AG20443 (cell line): ENCODE data around the gene FER1L5.

ENCODE experiments used
- DNase-seq: peaks from one replicate; pipeline ENCODE4 v3.0.0; 2012; ENCODE audit warnings: low spot score, mixed read lengths

FER1L5 gene

GRCh38 chr2:96698221-96698861 lies 55.8 kb downstream of the FER1L5 start:
- no peak for DNase-seq

DNA sequence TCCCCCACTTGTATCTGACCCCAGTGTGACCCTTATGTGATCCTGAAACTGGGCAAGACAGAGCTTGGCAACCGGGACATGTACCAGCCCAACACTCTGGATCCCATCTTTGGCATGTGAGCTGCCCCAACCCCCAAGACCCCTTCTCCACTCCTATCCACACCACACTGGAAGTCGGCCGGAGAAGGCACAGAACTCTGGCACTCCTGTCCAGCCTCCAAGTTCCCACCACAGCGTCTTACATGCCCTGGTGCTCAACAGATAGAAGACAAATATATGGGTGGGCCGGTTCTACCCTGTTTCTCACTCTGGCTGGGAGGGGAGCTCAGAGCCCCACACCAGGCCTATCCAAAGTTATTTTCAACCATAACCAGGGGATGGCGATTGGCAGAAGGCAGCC lies 56.5 kb downstream of the FER1L5 start:
- no peak for DNase-seq

- DNase-seq = no peak
Observed at GRCh38 chr2:96699621-96700020, 57.1 kb downstream of the FER1L5 start.

DNA sequence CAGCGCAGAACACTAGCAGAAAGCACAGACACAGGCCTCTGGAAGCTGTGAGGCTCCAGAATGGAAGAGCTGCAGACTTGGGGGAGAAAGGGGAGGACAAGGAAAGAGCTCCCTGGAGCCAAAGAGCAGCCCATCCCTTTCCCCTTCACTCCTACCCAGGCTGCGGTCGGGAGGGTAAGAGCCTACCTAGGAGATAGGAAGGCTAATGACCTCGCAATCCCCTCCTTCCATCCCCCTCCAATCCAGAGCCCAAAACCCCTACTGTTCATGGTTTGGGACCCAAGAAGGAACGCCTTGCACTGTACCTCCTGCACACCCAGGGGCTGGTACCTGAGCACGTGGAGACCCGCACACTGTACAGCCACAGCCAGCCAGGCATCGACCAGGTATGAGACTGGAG lies 57.5 kb downstream of the FER1L5 start:
- no peak for DNase-seq

- no peak for DNase-seq
Observed at GRCh38 chr2:96701636-96702035, 59.1 kb downstream of the FER1L5 start.

GRCh38 chr2:96702098-96702785 lies 59.7 kb downstream of the FER1L5 start:
- no peak for DNase-seq

DNA sequence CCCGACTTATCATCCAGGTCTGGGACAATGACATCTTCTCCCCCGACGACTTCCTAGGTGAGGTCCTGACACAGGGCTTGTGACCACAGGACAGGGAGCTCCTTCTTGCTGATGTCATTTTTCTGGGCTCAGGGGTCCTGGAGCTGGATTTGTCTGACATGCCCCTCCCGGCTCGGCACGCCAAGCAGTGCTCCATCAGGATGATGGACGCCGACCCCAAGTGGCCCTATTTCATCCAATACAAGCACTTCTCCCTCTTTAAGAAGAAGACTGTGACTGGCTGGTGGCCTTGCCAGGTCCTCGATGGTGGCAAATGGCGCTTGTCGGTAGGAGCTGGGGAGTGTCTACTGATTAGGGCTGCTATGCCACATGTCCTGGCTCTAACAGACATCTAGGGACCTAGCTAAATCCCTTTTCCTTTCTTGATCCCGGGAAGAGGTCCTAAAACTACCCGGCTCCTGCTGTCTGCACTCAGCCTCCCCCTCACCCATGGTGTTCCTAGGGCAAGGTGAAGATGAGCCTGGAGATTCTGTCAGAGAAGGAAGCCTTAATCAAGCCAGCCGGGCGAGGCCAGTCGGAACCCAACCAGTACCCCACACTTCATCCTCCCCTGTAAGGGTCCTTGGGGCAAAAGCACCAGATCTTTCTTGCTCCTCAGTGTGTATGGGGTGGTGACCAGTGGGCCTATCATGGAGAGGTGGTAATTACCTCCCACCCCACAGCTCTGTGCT lies 60.6 kb downstream of the FER1L5 start:
- no peak for DNase-seq

DNA sequence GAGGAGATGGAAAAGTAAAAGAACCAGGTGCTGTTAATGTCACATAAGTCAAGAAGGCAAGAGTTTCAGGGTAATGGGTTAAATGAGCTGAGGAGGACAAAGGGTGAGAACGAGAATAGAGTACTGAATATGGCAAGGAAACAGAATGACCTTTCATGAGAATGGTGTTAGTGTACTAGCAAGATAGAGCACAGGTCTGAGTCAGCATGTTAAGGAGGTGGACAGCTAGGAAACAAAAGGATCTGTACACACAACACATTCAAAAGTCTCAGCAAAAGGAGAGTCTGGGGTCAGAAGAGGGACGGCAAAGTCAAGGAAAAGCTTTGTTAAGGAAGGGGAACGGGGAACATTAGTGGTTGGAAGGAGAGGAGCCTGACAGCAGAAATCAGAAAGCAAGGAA lies 68.4 kb downstream of the FER1L5 start:
- no peak for DNase-seq

DNA sequence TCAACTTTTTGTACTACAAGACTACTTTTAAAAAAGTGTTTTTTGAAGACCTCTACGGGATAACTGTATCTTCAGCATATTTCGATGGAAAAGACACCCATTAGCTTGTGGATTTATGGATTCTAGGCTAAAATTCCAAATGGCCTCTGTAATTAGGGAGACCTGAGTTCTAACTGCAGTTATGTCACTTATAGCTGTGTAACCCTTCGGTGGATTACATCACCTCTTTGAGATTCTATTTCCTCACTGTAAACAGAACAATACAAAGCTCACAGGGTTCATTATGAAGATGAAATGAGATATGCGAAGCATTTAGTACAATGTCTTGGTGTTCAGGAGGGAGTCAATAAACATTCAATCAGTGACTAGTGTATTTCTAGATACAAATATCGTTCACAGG lies 73.1 kb downstream of the FER1L5 start:
- DNase-seq = no peak

- DNase-seq = no peak
Observed at GRCh38 chr2:96716388-96716787, 73.8 kb downstream of the FER1L5 start.

GRCh38 chr2:96726131-96726530 lies 83.6 kb downstream of the FER1L5 start:
- no peak for DNase-seq

DNA sequence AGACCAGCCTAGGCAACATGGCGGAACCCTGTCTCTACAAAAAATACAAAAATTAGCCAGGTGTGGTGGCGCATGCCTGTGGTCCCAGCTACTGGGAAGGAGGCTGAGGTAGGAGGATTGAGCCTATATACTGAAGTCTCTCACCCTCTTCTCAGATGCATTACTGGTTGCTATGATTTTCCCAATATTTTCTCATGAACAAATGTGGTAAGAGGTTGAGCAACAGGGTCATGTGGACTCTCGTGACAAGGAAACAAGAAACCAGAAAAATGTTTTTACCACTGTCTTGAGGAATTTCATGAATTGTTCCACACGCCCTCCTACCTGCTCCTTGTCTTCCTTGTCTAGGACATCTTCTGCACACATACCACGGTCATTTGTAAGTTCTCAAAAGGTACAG lies 84.9 kb downstream of the FER1L5 start:
- peak; percentile 44 for DNase-seq

DNA sequence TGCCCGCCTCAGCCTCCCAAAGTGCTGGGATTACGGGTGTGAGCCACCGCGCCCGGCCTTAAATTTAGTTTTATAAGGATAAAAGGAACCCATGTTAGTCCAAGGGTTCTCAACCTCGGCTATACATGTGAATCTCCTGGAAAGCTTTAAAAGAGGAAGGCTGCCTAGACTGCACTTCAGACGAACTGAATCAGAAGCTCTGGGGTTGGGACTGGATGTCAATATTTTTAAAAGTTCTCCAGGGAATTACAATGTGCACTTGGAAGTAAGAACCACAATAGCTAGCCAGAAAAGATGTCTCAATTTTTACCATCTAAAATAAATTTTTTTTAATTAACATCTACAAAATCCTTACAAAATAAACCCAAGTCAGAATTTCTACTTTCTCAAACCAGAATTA lies 87.2 kb downstream of the FER1L5 start:
- DNase-seq = no peak

DNA sequence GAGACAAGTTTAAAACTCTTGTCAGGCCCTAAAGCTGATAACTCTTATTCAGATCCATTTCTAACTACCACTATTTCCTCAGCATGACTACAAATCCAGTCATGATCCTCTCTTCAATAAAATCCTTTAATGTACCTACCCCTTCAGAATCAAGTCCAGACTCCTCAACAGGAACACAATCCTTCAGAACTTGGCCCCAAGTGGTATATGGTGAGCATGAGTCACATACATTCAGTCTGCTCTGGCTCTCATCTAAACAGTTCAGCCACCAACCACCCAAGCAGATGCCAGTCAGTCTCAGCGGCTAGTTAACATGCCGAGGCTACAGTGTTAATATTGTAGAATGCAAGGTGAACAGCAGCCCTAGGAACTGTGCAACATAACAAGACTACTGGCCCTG lies 87.6 kb downstream of the FER1L5 start:
- no peak for DNase-seq

DNA sequence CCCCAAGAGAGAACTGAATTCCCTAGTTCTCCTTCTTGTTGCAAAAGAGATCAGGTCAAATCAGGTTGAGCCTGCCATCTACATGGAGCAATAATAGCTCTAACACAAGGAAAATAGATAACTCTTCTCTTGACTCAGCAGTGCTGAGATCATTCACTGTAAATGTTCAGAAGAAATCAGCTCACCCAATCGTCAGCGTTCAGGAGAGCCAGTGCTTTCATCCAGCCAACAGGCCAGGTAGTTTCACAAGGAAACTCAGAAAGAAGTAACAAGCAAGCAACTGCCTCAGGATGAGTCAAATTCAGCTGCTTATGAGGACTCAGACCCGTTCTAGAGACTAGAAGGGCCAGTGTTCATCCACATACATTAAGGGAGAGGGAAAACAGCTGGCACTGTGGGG lies 91.4 kb downstream of the FER1L5 start:
- DNase-seq = no peak

DNA sequence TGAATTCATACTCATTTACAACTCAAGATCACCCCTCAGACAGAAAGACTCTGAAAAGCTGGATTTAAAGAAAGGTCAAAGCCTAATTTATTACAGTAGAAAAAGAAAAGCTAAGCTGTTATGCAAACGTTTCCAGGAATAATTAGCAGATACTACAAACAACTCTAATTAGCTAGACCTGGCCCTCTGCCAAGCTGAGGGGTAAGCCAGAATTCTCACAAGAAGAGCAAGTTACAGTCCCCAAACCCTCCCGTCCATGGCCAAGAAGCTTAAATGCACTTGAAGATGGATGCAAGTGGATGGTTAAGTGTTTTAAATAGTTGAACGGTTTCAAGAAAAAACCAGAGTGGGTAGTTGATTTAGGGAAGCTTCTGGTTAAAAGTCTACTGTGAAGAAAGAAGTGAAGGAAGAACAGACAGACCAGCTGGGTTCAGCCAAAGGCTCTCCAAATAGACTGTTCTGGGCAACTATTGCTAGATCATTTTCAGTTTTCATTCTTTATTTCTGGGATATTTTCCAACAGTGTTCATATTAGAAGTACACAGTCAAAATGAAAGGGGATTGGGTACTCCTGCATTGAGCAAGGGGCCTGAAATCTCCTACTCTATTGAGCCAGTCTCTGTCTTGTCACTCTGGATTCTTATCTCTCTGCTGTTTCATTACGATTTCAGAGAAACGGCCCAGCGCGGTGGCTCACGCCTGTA lies 92.5 kb downstream of the FER1L5 start:
- DNase-seq = no peak

DNA sequence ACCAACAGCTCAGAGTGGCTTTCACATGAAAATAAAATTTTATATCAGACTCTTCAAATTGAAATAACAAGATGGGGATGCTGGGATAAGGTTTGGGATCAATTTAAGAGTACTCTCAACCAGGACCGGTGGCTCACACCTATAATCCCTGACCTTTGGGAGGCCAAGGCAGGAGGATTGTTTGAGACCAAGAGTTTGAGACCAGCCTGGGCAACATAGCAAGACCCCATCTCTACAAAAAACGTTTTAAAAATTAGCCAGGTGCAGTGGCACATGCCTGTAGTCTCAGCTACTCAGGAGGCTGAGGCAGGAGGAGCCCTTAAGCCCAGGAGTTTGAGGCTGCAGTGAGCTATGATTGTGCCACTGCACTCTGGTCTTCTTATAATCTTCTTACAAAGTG lies 94.7 kb downstream of the FER1L5 start:
- DNase-seq = no peak

- no peak for DNase-seq
Observed at GRCh38 chr2:96737831-96738230, 95.3 kb downstream of the FER1L5 start.

DNA sequence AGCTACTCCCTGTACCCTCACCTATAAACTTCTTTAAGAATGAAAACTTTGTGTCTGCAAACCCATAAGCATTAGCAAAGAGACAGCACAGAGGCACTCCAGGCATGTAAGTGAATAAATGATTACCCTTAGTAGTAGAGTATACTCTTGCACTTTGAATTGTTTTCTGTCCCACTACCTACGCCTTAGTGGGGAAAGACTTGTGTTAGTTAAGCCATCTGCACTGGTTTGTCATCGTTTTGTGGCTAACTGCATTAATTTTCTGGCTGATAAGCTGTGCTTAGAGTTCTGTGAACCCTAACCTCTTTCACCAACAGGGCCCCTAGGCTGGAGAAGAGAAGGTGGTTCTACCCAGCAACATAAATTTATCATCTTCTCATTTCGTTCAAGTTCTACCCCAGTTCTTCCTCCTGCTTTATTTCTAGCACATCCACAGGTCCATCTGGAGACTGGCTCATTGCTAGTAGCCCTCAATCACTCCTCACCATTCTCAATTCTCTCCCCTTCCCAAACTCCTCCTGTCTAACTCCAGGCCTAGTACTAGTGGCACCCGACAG lies 96.6 kb downstream of the FER1L5 start:
- DNase-seq = no peak

GRCh38 chr2:96739633-96740428 lies 97.3 kb downstream of the FER1L5 start, which contains the start of gene LMAN2L:
TSS of gene LMAN2L (minus strand) at chr2:96740064. CDS start at chr2:96740040, 24 bp downstream.
- DNase-seq = peak; percentile 97

DNA sequence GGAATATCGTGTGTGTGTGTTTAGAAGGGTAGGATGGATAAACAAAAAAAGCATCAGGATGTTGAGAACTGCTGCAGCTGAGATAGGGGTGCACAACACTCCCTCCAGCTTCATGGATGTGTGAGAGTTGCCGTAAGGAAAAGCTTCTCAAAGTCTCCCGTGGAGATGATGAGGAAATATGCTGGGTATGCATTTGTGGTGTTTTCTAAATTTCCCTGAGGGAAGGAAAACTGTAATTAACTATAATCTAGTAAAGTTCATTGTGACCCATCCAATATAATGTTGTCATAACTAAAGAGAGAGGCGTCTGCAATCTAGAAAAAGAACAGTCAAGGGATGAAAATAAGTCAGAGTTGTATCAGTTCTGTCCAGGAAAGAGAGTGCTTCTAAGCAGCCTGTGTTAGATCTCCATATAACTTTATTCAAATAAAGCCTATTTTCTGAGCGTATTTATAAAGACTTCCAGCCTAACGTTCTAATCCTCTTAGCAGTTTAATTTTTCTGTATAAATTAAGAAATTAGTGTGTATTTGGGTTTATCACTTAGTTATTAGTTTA lies 104.6 kb downstream of the FER1L5 start:
- no peak for DNase-seq
